AG04449 (cell line): ENCODE data around the gene KIAA1755.

Experiments used
- CTCF ChIA-PET: fragments of 350-600 bp; formaldehyde crosslinking; extraction: SDS; loops from one replicate; lab custom pipeline; 2021; ENCODE audit warnings: antibody characterized with exemption; lab: Yijun Ruan, JAX
- POLR2A ChIA-PET: fragments of 400-600, 350-600 bp; formaldehyde crosslinking; extraction: SDS; loops from one replicate; lab custom pipeline; 2020; ENCODE audit warnings: antibody characterized with exemption, inconsistent platforms; lab: Yijun Ruan, JAX
- DNase-seq: peaks from one replicate; pipeline ENCODE4 v3.0.0-alpha.2; 2010; ENCODE audit warnings: low read depth, low spot score
- H3K4me3 ChIP-seq: 2 replicates; pipeline ENCODE4 v1.5.1; 2011; ENCODE audit warnings: low read depth, mild to moderate bottlenecking, control low read depth, low read length
- CTCF ChIP-seq: IDR thresholded peaks from one replicate; pipeline ENCODE4 v1.5.1; 2011; ENCODE audit warnings: mild to moderate bottlenecking, moderate library complexity, low read length, control low read depth, inconsistent platforms; ENCODE audit not compliant: insufficient read depth; ENCODE audit errors: missing control alignments

KIAA1755 gene

GRCh38 chr20:38225900-38226263 is 34.7 kb downstream of the KIAA1755 start:
- H3K4me3 ChIP-seq = no peak overlapping the region
- DNase-seq = no peak
- ChIA-PET CTCF (interaction anchor here (0.9 to 21.1 kb wide), 23 partner anchors 6 to 662 kb away, joined by 3 to 1143 read pairs (median 6); partner anchors contain the start of genes BPI and TGM2), POLR2A (no interaction called here)
- no peak for TF ChIP-seq CTCF

- TF ChIP-seq CTCF = no peak
- H3K4me3 ChIP-seq = no peak overlapping the region
- POLR2A ChIA-PET = no interaction called here
- CTCF ChIA-PET = interaction anchor here (0.9 to 21.1 kb wide), 23 partner anchors 7 to 669 kb away, joined by 3 to 1143 read pairs (median 6); partner anchors contain the start of genes BPI and TGM2
- DNase-seq = no peak
Observed at GRCh38 chr20:38225240-38225899, 35.2 kb downstream of the KIAA1755 start.

GRCh38 chr20:38224531-38224930 is 36.0 kb downstream of the KIAA1755 start:
- no peak overlapping the region for H3K4me3 ChIP-seq
- ChIA-PET POLR2A (no interaction called here), CTCF (interaction anchor here (0.9 to 21.1 kb wide), 24 partner anchors 7 to 668 kb away, joined by 3 to 1143 read pairs (median 12); partner anchors contain the start of gene BPI)
- no peak for TF ChIP-seq CTCF
- no peak for DNase-seq

GRCh38 chr20:38223743-38224100 is 36.8 kb downstream of the KIAA1755 start:
- POLR2A ChIA-PET = no interaction called here
- CTCF ChIA-PET = interaction anchor here (1.0 to 21.1 kb wide), 25 partner anchors 8 to 660 kb away, joined by 3 to 1143 read pairs (median 9); partner anchors contain the start of gene BPI
- no peak overlapping the region for H3K4me3 ChIP-seq
- DNase-seq = no peak
- TF ChIP-seq CTCF = no peak

GRCh38 chr20:38222923-38223742 is 37.4 kb downstream of the KIAA1755 start:
- CTCF ChIA-PET = interaction anchor here (0.8 to 21.1 kb wide), 39 partner anchors 9 to 660 kb away, joined by 3 to 1143 read pairs (median 7); partner anchors contain the start of genes BPI, RPRD1B, TTI1 and VSTM2L
- no peak overlapping the region for H3K4me3 ChIP-seq
- POLR2A ChIA-PET = no interaction called here
- no peak for DNase-seq
- TF ChIP-seq CTCF = no peak
